HEK293 (cell line): ENCODE results near the gene KLF13.

Experiments used
- CTCF ChIA-PET: fragments of 350-600 bp; formaldehyde crosslinking; extraction: SDS; loops from one replicate; lab custom pipeline; 2021; ENCODE audit warnings: antibody characterized with exemption; lab: Yijun Ruan, JAX
- POLR2A ChIA-PET: fragments of 300-600 bp; formaldehyde crosslinking; extraction: SDS; loops from one replicate; lab custom pipeline; 2020; ENCODE audit warnings: antibody characterized with exemption, inconsistent platforms; lab: Yijun Ruan, JAX
- H3K27ac ChIP-seq: fragments of 200-500 bp; sonication (Bioruptor generic); 2 replicates; pipeline ENCODE4 v1.5.1; 2014; ENCODE audit warnings: low read depth, low read length, control low read depth, inconsistent platforms; ENCODE audit errors: extremely low read depth
- H3K36me3 ChIP-seq, 2 experiments: fragments of 200-500 bp in 1 of 2; sonication (Bioruptor generic) in 1 of 2; 1 replicate in 1 of 2; 2 replicates in 1 of 2; pipeline ENCODE4 v1.5.1; 2014 to 2017; ENCODE audit warnings: inconsistent platforms in 2 of 2, low read length in 2 of 2; ENCODE audit not compliant: control insufficient read depth in 2 of 2, insufficient read depth in 1 of 2
- H3K4me1 ChIP-seq: fragments of 200-500 bp; sonication (Bioruptor generic); 2 replicates; pipeline ENCODE4 v1.5.1; 2014; ENCODE audit warnings: mild to moderate bottlenecking, low read length, inconsistent platforms; ENCODE audit not compliant: control insufficient read depth, insufficient read depth
- H3K4me3 ChIP-seq: 2 replicates; pipeline ENCODE4 v1.5.1; 2011; ENCODE audit warnings: low read depth, mild to moderate bottlenecking, control low read depth, low read length, moderate library complexity
- H3K9me3 ChIP-seq: fragments of 200-500 bp; sonication (Bioruptor generic); 2 replicates; pipeline ENCODE4 v1.5.1; 2014; ENCODE audit warnings: low read depth, low read length, inconsistent platforms; ENCODE audit not compliant: control insufficient read depth, insufficient read depth
- CTCF ChIP-seq: fragments of 450-650 bp; formaldehyde crosslinking; IDR thresholded peaks from 2 replicates; pipeline ENCODE4 v1.5.1; 2016; ENCODE audit warnings: missing biosample characterization, missing genetic modification characterization
- OSR2 ChIP-seq: fragments of 450-650 bp; formaldehyde crosslinking; IDR thresholded peaks from 2 replicates; pipeline ENCODE4 v1.5.1; 2016; ENCODE audit warnings: missing biosample characterization, missing genetic modification characterization
- PATZ1 ChIP-seq: fragments of 450-650 bp; formaldehyde crosslinking; IDR thresholded peaks from 2 replicates; pipeline ENCODE4 v1.5.1; 2016; ENCODE audit warnings: missing biosample characterization, missing genetic modification characterization
- SP2 ChIP-seq: fragments of 450-650 bp; formaldehyde crosslinking; IDR thresholded peaks from 2 replicates; pipeline ENCODE4 v1.5.1; 2016; ENCODE audit warnings: missing biosample characterization, missing genetic modification characterization
- SP3 ChIP-seq: fragments of 450-650 bp; formaldehyde crosslinking; IDR thresholded peaks from 2 replicates; pipeline ENCODE4 v1.5.1; 2016; ENCODE audit warnings: missing biosample characterization, missing genetic modification characterization
- SP7 ChIP-seq: fragments of 450-650 bp; formaldehyde crosslinking; IDR thresholded peaks from 2 replicates; pipeline ENCODE4 v1.5.1; 2016; ENCODE audit warnings: missing biosample characterization, missing genetic modification characterization
- TCF7L2 ChIP-seq: IDR thresholded peaks from 2 replicates; pipeline ENCODE4 v1.6.1; 2011; ENCODE audit warnings: low read depth, mild to moderate bottlenecking, inconsistent platforms, low read length, moderate library complexity, borderline replicate concordance
- ZFP37 ChIP-seq: fragments of 450-650 bp; formaldehyde crosslinking; IDR thresholded peaks from 2 replicates; pipeline ENCODE4 v1.5.1; 2016; ENCODE audit warnings: missing biosample characterization, missing genetic modification characterization
- ZFP41 ChIP-seq: fragments of 450-650 bp; formaldehyde crosslinking; IDR thresholded peaks from 2 replicates; pipeline ENCODE4 v1.5.1; 2016; ENCODE audit warnings: missing biosample characterization, missing genetic modification characterization, borderline replicate concordance
- ZNF114 ChIP-seq: fragments of 450-650 bp; formaldehyde crosslinking; IDR thresholded peaks from 2 replicates; pipeline ENCODE4 v1.5.0; 2017; ENCODE audit warnings: missing biosample characterization, missing genetic modification characterization
- ZNF121 ChIP-seq: fragments of 450-650 bp; formaldehyde crosslinking; IDR thresholded peaks from 2 replicates; pipeline ENCODE4 v1.5.1; 2016; ENCODE audit warnings: missing biosample characterization, missing genetic modification characterization
- ZNF202 ChIP-seq: fragments of 450-650 bp; formaldehyde crosslinking; IDR thresholded peaks from 2 replicates; pipeline ENCODE4 v1.5.1; 2016; ENCODE audit warnings: missing biosample characterization, missing genetic modification characterization, borderline replicate concordance
- ZNF280C ChIP-seq: fragments of 450-650 bp; formaldehyde crosslinking; IDR thresholded peaks from 2 replicates; pipeline ENCODE4 v1.5.1; 2016; ENCODE audit warnings: missing biosample characterization, missing genetic modification characterization
- ZNF311 ChIP-seq: fragments of 450-650 bp; formaldehyde crosslinking; IDR thresholded peaks from 2 replicates; pipeline ENCODE4 v1.5.1; 2017; ENCODE audit warnings: missing biosample characterization, missing genetic modification characterization, borderline replicate concordance
- ZNF324 ChIP-seq: fragments of 450-650 bp; formaldehyde crosslinking; IDR thresholded peaks from 2 replicates; pipeline ENCODE4 v1.5.1; 2016; ENCODE audit warnings: missing biosample characterization, missing genetic modification characterization
- ZNF350 ChIP-seq: fragments of 450-650 bp; formaldehyde crosslinking; IDR thresholded peaks from 2 replicates; pipeline ENCODE4 v1.5.0; 2017; ENCODE audit warnings: missing biosample characterization, mild to moderate bottlenecking, missing genetic modification characterization
- ZNF488 ChIP-seq: fragments of 450-650 bp; formaldehyde crosslinking; IDR thresholded peaks from 2 replicates; pipeline ENCODE4 v1.5.1; 2016; ENCODE audit warnings: missing biosample characterization, missing genetic modification characterization
- ZNF639 ChIP-seq: fragments of 450-650 bp; formaldehyde crosslinking; IDR thresholded peaks from 2 replicates; pipeline ENCODE4 v1.5.1; 2016; ENCODE audit warnings: missing biosample characterization, missing genetic modification characterization
- ZNF654 ChIP-seq: fragments of 450-650 bp; formaldehyde crosslinking; IDR thresholded peaks from 2 replicates; pipeline ENCODE4 v1.5.1; 2016; ENCODE audit warnings: low read depth, missing biosample characterization, missing genetic modification characterization
- ZSCAN16 ChIP-seq: fragments of 450-650 bp; formaldehyde crosslinking; IDR thresholded peaks from 2 replicates; pipeline ENCODE4 v1.5.1; 2016; ENCODE audit warnings: missing biosample characterization, missing genetic modification characterization

KLF13 gene

GRCh38 chr15:31403096-31403495 lies 76.5 kb downstream of the KLF13 start:
- Histone ChIP-seq H3K27ac (no peak overlapping the region), H3K9me3 (no peaks in the 10 kb centered on the region), H3K36me3 (no peaks in the 10 kb centered on the region), H3K4me1 (no peaks in the 10 kb centered on the region), H3K4me3 (no peak overlapping the region)
- ChIA-PET POLR2A (no interaction called here), CTCF (interaction anchor here (0.6 kb wide), 1 partner anchor 32 kb away, joined by 3 read pairs; no protein-coding TSS in a partner anchor)
- TF ChIP-seq ZFP37 (tag by site-specific recombination) (no peak), ZFP41 (no peak), TCF7L2 (no peak), SP3 (tag by site-specific recombination) (no peak), CTCF (tag by site-specific recombination) (no peak), PATZ1 (tag by site-specific recombination) (no peak), SP7 (tag by site-specific recombination) (no peak), ZNF202 (tag by site-specific recombination) (no peak), ZNF311 (tag by site-specific recombination) (no peak), ZNF639 (tag by site-specific recombination) (no peak), OSR2 (no peak), ZSCAN16 (tag by site-specific recombination) (no peak), SP2 (tag by site-specific recombination) (no peak), ZNF280C (tag by site-specific recombination) (no peak)

GRCh38 chr15:31403606-31404005 lies 77.0 kb downstream of the KLF13 start:
- no peaks in the 10 kb centered on the region for H3K4me1 ChIP-seq
- POLR2A ChIA-PET, result no interaction called here
- H3K27ac ChIP-seq, result no peak overlapping the region
- CTCF ChIA-PET, result no interaction called here
- H3K9me3 ChIP-seq, result no peaks in the 10 kb centered on the region
- no peaks in the 10 kb centered on the region for H3K36me3 ChIP-seq
- no peak for TF ChIP-seq ZNF488 (tag by site-specific recombination)
- TF ChIP-seq ZNF121 (tag by site-specific recombination), result no peak
- TF ChIP-seq ZNF114 (tag by site-specific recombination), result no peak
- TF ChIP-seq ZNF324 (tag by site-specific recombination), result no peak
- no peak for TF ChIP-seq ZNF350 (tag by site-specific recombination)
- no peak for TF ChIP-seq ZNF654 (tag by site-specific recombination)
- no peak overlapping the region for H3K4me3 ChIP-seq
